Activated CD4-positive, alpha-beta T cell treated with anti-CD3 and anti-CD28 coated beads, Interleukin-2, amount 10 ng/mL, durations not matched to agents 24 days and 14 days (primary cell): ENCODE data around the gene EFNB1. TPM values are rescaled to one million over a fixed set of nuclear protein-coding genes. Genes with fewer than 3 reads are reported as not detected.

ENCODE experiments used
- DNase-seq: peaks from one replicate; pipeline ENCODE4 v3.0.0; 2022
- H3K27ac Mint-ChIP-seq: one replicate; pipeline ENCODE4 v1.8.0; 2022; ENCODE audit warnings: mild to moderate bottlenecking, mixed read lengths
- H3K27me3 Mint-ChIP-seq: one replicate; pipeline ENCODE4 v1.8.0; 2022; ENCODE audit warnings: mixed read lengths
- H3K36me3 Mint-ChIP-seq: one replicate; pipeline ENCODE4 v1.8.0; 2022; ENCODE audit warnings: low read depth, mild to moderate bottlenecking, mixed read lengths
- H3K4me1 Mint-ChIP-seq: one replicate; pipeline ENCODE4 v1.8.0; 2021; ENCODE audit warnings: mixed read lengths
- H3K4me3 Mint-ChIP-seq: one replicate; pipeline ENCODE4 v1.8.0; 2022; ENCODE audit warnings: mild to moderate bottlenecking, moderate library complexity, mixed read lengths
- H3K9me3 Mint-ChIP-seq: one replicate; pipeline ENCODE4 v1.8.0; 2021; ENCODE audit warnings: mixed read lengths
- intact Hi-C: fragments of 100-400 bp; cut with micrococcal nuclease; formaldehyde crosslinking; loops from one replicate; pipeline ENCODE4 v1.15.1; 2023
- total RNA-seq: library from RNA; stranded (reverse); gene quantifications from 2 replicates; pipeline ENCODE4 v1.2.3, GENCODE V29; 2022

Gene EFNB1
- total RNA-seq, 1 donor from 2014 or later = 7.1 TPM

DNA sequence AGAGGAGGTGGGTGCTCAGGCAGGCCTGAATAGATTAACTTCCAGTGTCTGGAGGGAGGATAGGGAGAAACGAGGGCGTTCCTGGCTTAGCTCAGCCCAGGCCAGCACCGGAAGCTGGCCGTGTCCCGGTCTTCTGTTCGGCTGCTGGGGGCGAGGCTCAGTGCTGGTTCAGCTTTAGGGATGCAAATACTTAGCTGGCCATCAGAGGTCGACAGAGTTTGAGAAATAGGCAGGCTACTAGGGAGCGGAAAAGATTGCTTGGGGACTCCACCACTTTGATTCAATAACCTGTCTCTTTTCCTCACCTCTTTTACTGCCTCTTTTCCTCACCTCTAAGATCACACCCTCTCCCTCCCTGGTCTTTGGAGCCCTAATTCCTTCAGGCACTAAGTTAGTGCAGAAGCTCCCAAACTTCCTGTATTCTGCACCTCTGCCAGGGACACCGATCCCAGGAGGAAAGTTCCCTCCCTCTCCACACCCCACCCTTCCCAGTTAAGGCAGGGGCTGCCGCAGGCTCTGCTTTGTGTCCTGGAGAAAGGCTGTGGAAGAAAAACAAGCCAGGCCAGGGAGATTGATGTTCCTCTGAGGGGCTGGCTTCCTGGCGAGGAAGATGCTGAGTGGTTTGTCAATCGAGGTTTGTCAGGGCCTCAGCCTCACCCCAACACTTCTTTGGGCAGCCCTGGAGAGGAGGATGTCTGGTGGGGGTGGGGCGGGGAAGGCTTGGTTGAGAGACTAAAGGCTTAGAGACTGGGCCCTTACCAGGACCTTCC is 6.0 kb upstream of the EFNB1 start:
- no peaks in the 10 kb centered on the region for H3K27me3 Mint-ChIP-seq
- no peak overlapping the region for H3K4me3 Mint-ChIP-seq

DNA sequence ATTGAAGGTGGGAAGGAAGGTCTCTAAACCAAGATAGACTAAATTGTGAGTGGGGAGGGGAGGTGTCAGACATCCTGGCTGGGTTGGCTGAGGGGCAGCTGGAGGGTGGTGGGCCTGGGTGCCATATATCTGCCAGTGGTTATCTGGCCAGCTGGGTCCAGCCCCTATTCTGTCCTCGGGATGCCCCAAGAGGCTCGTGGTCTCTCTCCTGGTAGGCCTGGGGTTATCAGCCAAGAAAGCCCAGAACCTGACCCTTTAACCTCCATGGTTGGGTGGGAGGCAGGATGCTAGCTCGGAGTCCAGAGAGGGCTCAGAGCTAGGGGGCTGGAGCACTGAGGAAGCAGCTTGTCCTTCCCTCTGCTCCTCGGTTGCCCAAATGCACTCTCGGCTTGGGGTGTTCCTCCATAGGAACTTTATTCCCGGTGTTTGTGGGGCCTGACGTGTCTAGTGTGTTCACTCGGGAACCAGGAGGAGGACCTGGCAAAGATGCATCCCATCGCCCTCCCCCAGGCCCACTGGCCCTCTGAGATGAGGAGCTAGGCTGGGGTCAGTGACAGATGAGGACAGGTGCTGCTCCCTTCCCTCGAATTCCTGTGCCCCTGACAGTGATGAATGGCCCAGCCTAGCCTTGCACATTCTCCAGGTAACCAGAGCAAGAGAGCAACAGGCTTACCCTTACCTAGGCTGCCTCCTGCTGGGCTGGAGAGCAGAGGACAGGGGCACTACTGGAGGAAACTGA is 5.2 kb upstream of the EFNB1 start:
- Mint-ChIP-seq H3K4me3 (no peak overlapping the region), H3K27me3 (no peaks in the 10 kb centered on the region), H3K4me1 (peaks cover 8% of the 10 kb centered on the region), H3K9me3 (no peaks in the 10 kb centered on the region), H3K36me3 (no peaks in the 10 kb centered on the region), H3K27ac (no peak overlapping the region)
- no peak for DNase-seq
- intact Hi-C loops = no loop called here

More for the DNA sequence above, 6.0 kb upstream of the EFNB1 start:
- peak; percentile 63 for DNase-seq
- no peaks in the 10 kb centered on the region for H3K36me3 Mint-ChIP-seq
- H3K27ac Mint-ChIP-seq = no peak overlapping the region
- H3K9me3 Mint-ChIP-seq = no peaks in the 10 kb centered on the region
- peaks cover 5% of the 10 kb centered on the region for H3K4me1 Mint-ChIP-seq
- intact Hi-C loops = no loop called here

DNA sequence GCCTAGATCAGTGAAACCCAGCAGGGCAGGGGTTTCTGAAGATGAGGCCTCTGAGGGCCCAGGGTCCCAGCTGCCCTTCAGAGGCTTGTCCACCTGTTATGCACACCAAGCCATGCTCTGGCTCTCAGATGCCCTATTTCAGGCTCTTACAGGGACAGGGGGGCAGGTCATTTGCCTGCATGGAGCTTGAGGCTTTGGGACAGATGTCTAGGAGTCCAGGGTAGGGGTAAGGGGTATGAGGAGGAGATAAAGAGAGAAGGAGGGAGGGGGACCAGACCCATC is 4.7 kb upstream of the EFNB1 start:
- no peaks in the 10 kb centered on the region for H3K27me3 Mint-ChIP-seq
- no peak overlapping the region for H3K4me3 Mint-ChIP-seq
- H3K9me3 Mint-ChIP-seq = no peaks in the 10 kb centered on the region
- peaks cover 10% of the 10 kb centered on the region for H3K4me1 Mint-ChIP-seq
- no peak for DNase-seq
- intact Hi-C loops = no loop called here
- H3K27ac Mint-ChIP-seq = no peak overlapping the region
- H3K36me3 Mint-ChIP-seq = no peaks in the 10 kb centered on the region

DNA sequence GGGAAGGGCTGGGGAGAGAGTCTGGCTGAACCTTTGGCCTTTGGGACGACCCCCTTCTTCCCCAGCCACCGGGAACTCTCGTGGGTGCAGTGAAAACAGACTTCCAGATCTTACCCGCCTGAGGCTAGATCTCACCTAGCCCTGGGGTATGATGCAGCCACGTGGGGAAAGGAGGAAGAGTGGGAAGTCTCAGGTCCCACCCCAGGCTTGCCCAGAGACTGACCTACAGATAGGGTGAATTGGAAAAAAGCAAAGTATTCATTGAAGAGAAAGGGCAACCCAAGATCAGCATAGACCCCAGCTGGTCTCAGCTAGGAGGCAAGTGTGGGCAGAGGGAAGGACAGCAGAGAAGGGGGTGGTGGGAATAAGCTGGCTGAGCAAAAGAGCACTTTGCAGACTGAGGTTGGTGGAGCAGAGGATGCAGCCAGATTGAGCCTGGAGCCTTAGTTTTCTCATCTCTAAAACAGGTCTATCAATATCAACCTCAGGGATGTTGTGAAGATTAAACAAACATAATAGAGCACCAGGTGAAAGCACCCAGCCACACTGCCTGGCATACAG is 4.2 kb upstream of the EFNB1 start:
- intact Hi-C loops = loop anchor here (5.0 kb wide), 2 partner anchors 92 to 322 kb away; no protein-coding TSS in a partner anchor
- no peak overlapping the region for H3K4me3 Mint-ChIP-seq
- no peaks in the 10 kb centered on the region for H3K9me3 Mint-ChIP-seq
- H3K27ac Mint-ChIP-seq = no peak overlapping the region
- DNase-seq = no peak
- H3K36me3 Mint-ChIP-seq = no peaks in the 10 kb centered on the region
- peaks cover 10% of the 10 kb centered on the region for H3K4me1 Mint-ChIP-seq
- H3K27me3 Mint-ChIP-seq = no peaks in the 10 kb centered on the region

DNA sequence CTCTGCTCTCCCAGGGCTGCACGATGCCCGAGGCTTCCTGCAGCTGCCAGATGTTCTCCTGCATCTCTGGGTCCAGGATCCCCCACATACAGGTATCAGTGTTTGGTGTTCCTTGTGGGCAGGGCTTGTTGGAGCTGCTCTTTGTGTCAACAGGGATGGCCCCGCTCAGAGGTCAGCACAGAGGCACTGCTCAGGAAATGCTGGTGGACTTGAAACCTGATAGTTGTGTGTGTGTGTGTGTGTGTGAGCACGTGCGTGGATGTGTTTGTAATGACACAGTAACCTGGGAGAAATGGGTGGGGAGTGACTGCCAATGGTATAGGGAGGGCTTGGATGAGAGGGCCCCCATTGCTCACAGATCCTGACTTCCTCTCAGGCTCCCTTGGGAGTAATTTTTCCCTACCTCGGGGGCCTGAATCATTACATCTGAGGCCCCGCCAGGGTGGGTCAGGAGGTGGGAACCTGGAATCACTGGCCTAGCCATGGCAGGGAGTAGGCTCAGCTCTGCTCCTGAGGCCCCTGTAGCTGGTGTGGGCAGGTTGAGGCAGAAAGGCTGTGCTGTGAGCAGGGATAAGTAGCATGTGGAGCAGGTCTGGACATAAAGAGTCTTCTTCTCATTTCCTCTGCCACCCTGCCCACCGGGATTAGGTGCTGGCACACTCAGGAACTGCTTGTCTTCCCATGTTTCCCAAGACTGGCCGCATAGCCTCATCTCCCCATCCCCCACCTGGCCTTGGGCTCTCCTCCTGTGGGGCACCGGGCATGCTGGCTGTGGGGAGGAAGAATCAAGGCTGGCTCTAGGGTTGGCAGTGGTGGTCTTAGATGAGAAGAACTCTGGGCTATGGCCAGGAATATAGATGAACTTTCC is 2.5 kb upstream of the EFNB1 start:
- Mint-ChIP-seq H3K4me1 (peaks cover 10% of the 10 kb centered on the region), H3K9me3 (no peaks in the 10 kb centered on the region), H3K27me3 (peaks cover 2% of the 10 kb centered on the region), H3K4me3 (no peak overlapping the region), H3K27ac (no peak overlapping the region), H3K36me3 (no peaks in the 10 kb centered on the region)
- intact Hi-C loops = loop anchor here (5.0 kb wide), 2 partner anchors 94 to 324 kb away; no protein-coding TSS in a partner anchor
- DNase-seq = peak; percentile 50

DNA sequence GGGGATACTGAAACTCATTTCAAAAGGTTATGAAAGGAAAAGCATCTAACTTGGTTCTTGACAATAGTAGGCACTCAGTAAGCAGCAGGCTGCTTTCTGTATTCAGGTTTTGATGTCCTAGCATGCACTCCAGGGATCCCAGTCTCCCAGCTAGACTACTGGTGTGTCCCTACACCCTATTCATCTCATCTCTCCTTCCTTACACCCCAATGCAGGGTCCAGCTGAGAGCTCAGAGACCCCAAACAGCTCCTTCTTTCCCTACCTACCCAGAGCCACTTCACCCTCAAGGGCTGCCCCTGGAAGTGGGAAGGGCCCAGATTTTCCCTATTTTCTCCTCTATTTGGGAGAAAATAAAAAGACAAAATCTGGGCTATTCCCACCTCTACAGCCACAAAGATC is 1.6 kb upstream of the EFNB1 start:
- Mint-ChIP-seq H3K27me3 (peaks cover 6% of the 10 kb centered on the region), H3K27ac (no peak overlapping the region), H3K4me3 (no peak overlapping the region), H3K9me3 (no peaks in the 10 kb centered on the region), H3K4me1 (peaks cover 17% of the 10 kb centered on the region), H3K36me3 (no peaks in the 10 kb centered on the region)
- DNase-seq = no peak
- intact Hi-C loops = loop anchor here (5.0 kb wide), 2 partner anchors 95 to 325 kb away; no protein-coding TSS in a partner anchor

DNA sequence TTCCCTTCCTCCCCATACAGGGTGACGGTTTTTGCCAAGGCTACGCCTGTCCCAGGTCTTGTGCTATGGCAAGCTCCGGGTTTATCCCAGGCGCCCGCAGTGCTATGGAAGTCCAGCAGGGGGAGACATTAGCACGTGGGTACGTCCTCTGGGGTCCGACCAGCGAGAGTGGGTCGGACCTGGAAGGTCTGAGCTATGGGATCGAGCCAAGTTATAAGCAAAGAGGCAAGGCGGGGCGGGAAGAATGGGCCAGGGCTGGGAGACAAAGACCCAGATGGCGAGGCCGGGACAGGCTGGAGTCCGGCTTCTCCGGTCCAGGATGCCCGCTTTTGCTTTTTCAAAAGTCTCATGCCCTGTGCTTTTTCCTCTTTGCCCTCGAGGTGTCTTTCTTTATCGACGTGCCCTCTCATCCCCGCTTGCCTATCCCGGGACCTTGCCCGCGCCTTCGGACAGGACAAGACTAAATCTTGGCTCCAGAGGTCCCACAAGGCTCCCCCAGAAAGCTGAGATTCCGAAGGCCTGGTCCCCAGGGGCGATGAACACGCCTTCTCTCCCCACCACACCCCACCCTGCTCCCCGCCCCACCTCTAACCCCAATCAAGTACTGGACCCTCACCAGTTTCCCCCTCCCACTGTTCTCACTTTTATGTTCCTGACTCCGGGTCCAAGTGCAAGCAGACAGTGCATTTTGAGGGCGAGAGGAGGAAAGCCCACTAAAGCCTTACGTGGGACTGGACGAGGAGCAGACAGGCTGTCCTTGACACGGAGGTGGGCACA is 785 bp upstream of the EFNB1 start:
- Mint-ChIP-seq H3K4me3 (peak overlapping the region; percentile 90), H3K9me3 (no peaks in the 10 kb centered on the region), H3K27me3 (peaks cover 6% of the 10 kb centered on the region), H3K36me3 (no peaks in the 10 kb centered on the region), H3K4me1 (peaks cover 14% of the 10 kb centered on the region), H3K27ac (peak overlapping the region; percentile 71)
- intact Hi-C loops = loop anchor here (1.0 to 5.0 kb wide), 5 partner anchors 96 to 457 kb away; partner anchors contain the start of gene PJA1
- DNase-seq = peak; percentile 92

DNA sequence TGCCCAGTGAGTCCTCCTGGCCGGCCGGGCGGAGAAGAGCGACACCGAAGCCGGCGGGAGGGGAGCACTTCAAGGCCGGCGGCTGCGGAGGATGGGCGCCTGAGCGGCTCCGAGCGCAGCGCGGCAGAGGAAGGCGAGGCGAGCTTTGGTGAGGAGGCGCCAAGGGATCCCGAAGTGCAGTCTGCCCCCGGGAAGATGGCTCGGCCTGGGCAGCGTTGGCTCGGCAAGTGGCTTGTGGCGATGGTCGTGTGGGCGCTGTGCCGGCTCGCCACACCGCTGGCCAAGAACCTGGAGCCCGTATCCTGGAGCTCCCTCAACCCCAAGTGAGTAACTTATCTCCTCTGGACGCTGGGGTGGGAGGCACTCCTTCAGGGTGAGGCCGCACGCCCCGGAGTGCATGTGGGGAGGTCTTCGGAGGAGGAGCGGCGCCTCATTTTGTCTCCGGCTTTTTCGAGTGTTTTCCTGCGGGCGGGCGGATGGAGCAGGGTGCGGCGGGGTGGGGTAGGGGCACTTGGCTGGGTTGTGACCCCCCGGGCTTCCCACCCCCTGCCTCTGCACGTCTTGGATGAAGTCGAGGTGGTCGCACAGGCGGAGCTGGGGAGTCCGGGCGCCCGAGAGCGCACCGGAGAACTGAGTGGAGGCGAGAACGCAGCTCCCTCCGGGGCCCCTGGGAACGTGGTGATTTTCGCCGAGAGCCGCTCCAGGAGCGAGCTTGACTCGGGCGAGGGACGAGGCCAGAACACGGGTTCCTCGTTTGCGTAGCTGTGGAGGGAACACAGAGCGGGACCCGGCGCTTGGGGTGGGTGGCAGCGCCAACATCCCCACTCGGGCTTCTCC is 979 bp downstream of the EFNB1 start:
- Mint-ChIP-seq H3K36me3 (no peaks in the 10 kb centered on the region), H3K27me3 (peaks cover 6% of the 10 kb centered on the region)
- intact Hi-C loops = loop anchor here (2.0 to 5.0 kb wide), 4 partner anchors 97 to 455 kb away; partner anchors contain the start of gene PJA1

DNA sequence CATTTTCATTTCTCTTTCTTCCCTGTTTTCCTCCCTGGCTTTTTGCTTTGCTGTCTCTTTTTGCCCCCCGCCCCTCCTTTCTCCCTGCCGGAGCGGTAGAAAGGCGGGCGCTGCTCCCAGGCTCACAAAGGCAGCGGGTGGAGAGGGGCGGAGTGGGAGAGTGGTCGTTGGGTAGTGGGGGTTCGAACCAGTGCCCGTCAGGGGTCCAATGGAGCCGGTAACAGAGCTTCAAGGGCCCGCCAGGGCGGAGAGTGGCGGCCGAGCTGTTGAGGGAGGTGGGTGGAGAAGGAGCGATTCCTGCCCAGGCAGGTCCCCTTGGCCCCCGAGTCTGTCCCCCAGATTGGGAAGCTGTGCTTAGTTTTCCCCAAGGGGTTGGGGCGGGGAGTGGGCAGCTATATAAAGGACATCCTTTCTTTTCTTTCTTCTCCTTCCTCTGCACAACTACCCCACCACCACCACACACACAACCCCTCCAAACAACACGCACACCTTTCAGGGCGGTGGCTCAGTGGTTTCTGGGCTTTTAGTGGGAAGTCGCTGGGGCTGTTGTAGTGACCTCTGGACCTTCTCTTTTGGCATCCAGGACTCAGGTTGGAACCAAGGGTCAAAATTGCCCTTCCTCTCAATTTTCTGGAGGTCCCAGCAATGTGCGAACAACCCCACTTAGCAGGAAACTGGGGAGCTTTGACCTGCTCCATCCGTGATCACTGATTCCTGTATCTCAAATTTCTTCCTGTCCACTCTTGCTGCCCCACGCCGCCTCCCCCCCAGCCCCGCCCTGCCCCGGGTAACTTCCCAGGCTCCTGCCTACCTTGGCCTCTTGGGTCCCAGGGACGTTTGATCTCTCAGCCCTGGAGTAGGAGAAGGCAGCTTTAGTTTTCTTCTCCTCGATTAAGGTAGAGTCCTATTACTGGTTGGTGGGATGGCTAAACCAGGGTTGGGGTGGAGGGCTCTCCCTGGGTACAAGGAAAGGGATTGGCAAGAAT is 1.9 kb downstream of the EFNB1 start:
- Mint-ChIP-seq H3K4me3 (peak overlapping the region; percentile 90), H3K27me3 (peaks cover 6% of the 10 kb centered on the region), H3K27ac (no peak overlapping the region), H3K36me3 (no peaks in the 10 kb centered on the region), H3K9me3 (no peaks in the 10 kb centered on the region), H3K4me1 (peaks cover 14% of the 10 kb centered on the region)
- peak; percentile 51 for DNase-seq
- intact Hi-C loops = no loop called here

More for the DNA sequence above, 979 bp downstream of the EFNB1 start:
- H3K4me3 Mint-ChIP-seq = peak overlapping the region; percentile 90
- peaks cover 14% of the 10 kb centered on the region for H3K4me1 Mint-ChIP-seq
- DNase-seq = peak; percentile 70
- H3K9me3 Mint-ChIP-seq = no peaks in the 10 kb centered on the region
- no peak overlapping the region for H3K27ac Mint-ChIP-seq

DNA sequence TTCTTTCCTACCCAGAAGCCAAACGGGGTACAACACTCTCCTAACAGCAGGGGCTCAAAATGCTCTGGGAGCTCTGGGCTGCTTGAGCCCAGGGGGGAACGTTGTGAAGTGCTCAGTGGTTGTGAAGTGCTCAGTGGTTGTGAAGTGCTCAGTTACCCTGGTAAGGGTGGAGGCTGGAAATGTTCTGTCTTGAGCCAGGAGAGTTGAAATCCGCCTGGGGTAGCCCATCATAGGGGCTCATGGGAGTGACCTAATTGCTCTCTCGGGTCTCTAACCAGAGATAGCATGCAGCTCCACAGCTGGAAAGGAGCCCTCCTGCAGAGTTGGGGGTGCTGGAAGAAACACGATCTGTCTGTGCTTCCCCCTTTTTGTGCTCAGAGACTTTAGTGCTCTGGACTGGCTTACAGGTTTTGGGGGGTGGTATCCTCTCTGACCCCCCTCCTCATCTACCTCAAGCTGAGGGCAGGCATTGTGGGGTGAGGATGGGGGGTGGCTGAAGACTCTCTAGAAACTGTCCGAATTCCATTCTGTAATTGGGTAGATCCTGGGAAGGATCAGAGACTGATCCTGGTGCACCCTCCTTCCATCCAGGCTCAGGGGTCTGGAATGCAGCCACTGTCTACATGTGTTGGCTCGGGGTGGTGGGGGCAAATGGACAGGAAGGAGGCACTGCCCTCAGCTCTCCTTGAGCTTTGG is 2.7 kb downstream of the EFNB1 start:
- Mint-ChIP-seq H3K27ac (no peak overlapping the region), H3K27me3 (peaks cover 6% of the 10 kb centered on the region), H3K4me1 (peaks cover 14% of the 10 kb centered on the region), H3K9me3 (no peaks in the 10 kb centered on the region), H3K36me3 (no peaks in the 10 kb centered on the region), H3K4me3 (peak overlapping the region; percentile 67)
- intact Hi-C loops = no loop called here
- peak; percentile 52 for DNase-seq

DNA sequence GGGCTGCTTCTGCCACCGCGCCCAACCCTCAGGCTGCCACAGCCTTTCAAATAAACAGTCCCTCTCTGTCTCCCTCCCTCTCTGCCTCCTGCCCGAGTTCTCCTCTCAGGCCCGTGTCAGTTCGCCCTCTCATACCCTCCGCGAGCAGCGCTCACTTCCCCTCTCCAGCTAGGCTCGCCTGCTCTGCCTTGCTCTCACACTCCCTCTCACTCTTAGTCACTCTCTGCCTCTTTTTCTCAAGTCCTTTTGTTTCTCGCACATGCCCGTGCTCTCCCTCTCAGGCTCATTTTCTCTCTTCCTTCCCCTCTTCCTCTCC is 3.2 kb downstream of the EFNB1 start:
- no peaks in the 10 kb centered on the region for H3K9me3 Mint-ChIP-seq
- H3K27ac Mint-ChIP-seq = no peak overlapping the region
- peak overlapping the region; percentile 67 for H3K4me3 Mint-ChIP-seq
- peaks cover 14% of the 10 kb centered on the region for H3K4me1 Mint-ChIP-seq
- H3K36me3 Mint-ChIP-seq = no peaks in the 10 kb centered on the region
- DNase-seq = no peak
- peaks cover 6% of the 10 kb centered on the region for H3K27me3 Mint-ChIP-seq
- intact Hi-C loops = no loop called here
